ENCODE measurements around the gene CD38.

GRCh38 chr4:15888515-15888914 is 110.4 kb downstream of the CD38 start:
- TF ChIP-seq CTCF (IDR thresholded peaks at IDR 0.05; ENCODE audit: insufficient read depth, low read depth, low read length) (no peak), EZH2 (IDR thresholded peaks at IDR 0.05; ENCODE audit: insufficient read depth, low read length) (no peak)

Measured in astrocyte (in vitro differentiated cells and primary cell).